ENCODE measurements around the gene ST14. TPM values are rescaled to one million over a fixed set of nuclear protein-coding genes. Genes with fewer than 3 reads are reported as not detected.

Gene ST14
- polyA plus RNA-seq, 1 donor (not counting 4 experiments of a cell fraction or from before 2014, with no cell fraction given) = 45.8 TPM

DNA sequence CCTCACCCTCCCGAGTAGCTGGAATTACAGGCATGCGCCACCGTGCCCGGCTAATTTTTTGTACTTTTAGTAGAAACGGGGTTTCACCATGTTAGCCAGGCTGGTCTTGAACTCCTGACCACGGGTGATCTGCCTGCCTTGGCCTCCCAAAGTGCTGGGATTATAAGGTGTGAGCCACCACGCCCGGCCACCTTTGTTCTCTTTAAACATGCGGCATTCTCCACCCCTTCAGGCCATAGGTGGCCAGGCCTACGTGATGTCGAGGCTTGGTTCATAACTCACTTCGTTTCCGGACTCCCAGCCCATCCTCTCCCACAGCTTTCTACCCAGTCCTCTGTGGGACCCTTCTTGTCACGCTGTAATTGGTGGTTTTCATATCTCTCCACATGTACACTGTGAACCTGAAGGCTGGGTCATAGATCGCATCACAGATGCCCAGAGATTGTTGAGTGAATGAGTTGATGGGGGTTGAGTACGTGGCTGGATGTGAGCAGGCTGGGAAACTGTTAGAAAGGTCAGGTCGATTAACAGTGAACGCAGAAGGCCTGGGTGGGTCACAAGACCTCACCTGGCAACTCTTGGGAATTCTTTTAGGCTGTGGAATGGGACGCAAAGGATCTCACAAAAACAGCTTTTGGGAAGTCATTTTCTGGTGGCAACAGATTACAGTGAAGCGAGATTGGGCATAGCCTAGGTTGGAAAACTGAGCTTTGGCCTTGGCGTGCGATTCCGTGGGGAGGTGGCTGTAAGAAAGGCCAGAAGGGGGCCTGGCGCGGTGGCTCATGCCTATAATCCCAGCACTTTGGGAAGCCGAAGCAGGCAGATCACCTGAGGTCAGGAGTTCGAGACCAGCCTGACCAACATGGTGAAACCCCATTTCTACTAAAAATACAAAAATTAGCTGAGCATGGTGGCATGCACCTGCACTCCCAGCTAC lies 44.5 kb downstream of the ST14 start:
- H3K79me2 ChIP-seq (ENCODE audit: control insufficient read depth, insufficient read depth, low read length) = no peaks in the 10 kb centered on the region
- no peaks in the 10 kb centered on the region for H3K9me1 ChIP-seq (ENCODE audit: control insufficient read depth, extremely low read depth, insufficient read depth, low read length)
- no peak overlapping the region for H3K9ac ChIP-seq (ENCODE audit: control insufficient read depth, extremely low read depth, insufficient read depth, low read length)
- H3K36me3 ChIP-seq (ENCODE audit: control insufficient read depth in 2 of 2, extremely low read depth in 1 of 2, insufficient read depth in 2 of 2, low read length in 2 of 2) = peaks cover 19 to 42% of the 10 kb centered on the region in 2 experiments
- H3K4me1 ChIP-seq (ENCODE audit: control insufficient read depth, extremely low read depth, insufficient read depth, low read length) = no peaks in the 10 kb centered on the region
- dilution Hi-C loops (cut with MboI; ENCODE audit: extremely low pct_ligation_motif_present, low sequenced_read_pairs) = no loop called here
- H3K27me3 ChIP-seq (ENCODE audit: control insufficient read depth, extremely low read depth, insufficient read depth, low read length) = no peaks in the 10 kb centered on the region
- no peak overlapping the region for H3K27ac ChIP-seq (ENCODE audit: control insufficient read depth, insufficient read depth, low read length)
- H3K4me3 ChIP-seq (ENCODE audit: control insufficient read depth in 2 of 3, extremely low read depth in 1 of 3, insufficient read depth in 2 of 3, low read depth in 1 of 3, low read length in 3 of 3) = no peak overlapping the region
- no peak overlapping the region for H2AFZ ChIP-seq (ENCODE audit: control insufficient read depth, low read length)
- FAIRE-seq = no peak
- H3K4me2 ChIP-seq (ENCODE audit: control insufficient read depth, extremely low read depth, insufficient read depth, low read depth, low read length) = no peak overlapping the region
- no peaks in the 10 kb centered on the region for H4K20me1 ChIP-seq (ENCODE audit: control insufficient read depth, extremely low read depth, insufficient read depth, low read length)
- no peak for DNase-seq (ENCODE audit: low read depth, low spot score)
- H3K9me3 ChIP-seq (ENCODE audit: control insufficient read depth, low read depth, low read length) = no peaks in the 10 kb centered on the region
- TF ChIP-seq, protein P1, sequence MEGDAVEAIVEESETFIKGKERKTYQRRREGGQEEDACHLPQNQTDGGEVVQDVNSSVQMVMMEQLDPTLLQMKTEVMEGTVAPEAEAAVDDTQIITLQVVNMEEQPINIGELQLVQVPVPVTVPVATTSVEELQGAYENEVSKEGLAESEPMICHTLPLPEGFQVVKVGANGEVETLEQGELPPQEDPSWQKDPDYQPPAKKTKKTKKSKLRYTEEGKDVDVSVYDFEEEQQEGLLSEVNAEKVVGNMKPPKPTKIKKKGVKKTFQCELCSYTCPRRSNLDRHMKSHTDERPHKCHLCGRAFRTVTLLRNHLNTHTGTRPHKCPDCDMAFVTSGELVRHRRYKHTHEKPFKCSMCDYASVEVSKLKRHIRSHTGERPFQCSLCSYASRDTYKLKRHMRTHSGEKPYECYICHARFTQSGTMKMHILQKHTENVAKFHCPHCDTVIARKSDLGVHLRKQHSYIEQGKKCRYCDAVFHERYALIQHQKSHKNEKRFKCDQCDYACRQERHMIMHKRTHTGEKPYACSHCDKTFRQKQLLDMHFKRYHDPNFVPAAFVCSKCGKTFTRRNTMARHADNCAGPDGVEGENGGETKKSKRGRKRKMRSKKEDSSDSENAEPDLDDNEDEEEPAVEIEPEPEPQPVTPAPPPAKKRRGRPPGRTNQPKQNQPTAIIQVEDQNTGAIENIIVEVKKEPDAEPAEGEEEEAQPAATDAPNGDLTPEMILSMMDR (optimal IDR thresholded peaks at IDR 0.05 in 1 of 3, IDR thresholded peaks at IDR 0.05 in 1 of 3, conservative IDR thresholded peaks at IDR 0.05 in 1 of 3; ENCODE audit: extremely low read depth in 1 of 3, insufficient read depth in 2 of 3, low read length in 3 of 3) = no peak
- TF ChIP-seq EZH2 (IDR thresholded peaks at IDR 0.05; ENCODE audit: low read length) = no peak

DNA sequence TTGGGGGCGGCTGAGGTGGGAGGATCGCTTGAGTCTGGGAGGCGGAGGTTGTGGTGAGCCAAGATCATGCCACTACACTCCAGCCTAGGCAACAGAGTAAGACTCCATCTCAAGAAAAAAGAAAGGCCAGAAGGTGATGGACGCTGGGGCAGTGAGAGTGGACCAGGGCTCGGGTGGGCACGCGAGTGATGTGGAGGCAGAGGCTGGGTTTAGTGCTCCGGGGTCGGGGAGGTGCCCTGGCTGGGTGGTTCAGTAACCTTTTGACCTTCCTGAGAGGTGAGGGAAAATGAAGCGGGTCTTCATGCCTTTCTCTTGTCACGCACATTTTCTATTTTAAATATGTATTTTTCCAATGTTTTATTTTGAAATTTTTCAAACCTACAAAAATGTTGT lies 45.1 kb downstream of the ST14 start:
- peaks cover 14 to 38% of the 10 kb centered on the region in 2 experiments for H3K36me3 ChIP-seq (ENCODE audit: control insufficient read depth in 2 of 2, extremely low read depth in 1 of 2, insufficient read depth in 2 of 2, low read length in 2 of 2)
- H3K9me1 ChIP-seq (ENCODE audit: control insufficient read depth, extremely low read depth, insufficient read depth, low read length) = no peaks in the 10 kb centered on the region
- H3K9ac ChIP-seq (ENCODE audit: control insufficient read depth, extremely low read depth, insufficient read depth, low read length) = no peak overlapping the region
- FAIRE-seq (no peak), DNase-seq (ENCODE audit: low read depth, low spot score) (no peak)
- H3K4me2 ChIP-seq (ENCODE audit: control insufficient read depth, extremely low read depth, insufficient read depth, low read depth, low read length) = no peak overlapping the region
- no peaks in the 10 kb centered on the region for H3K27me3 ChIP-seq (ENCODE audit: control insufficient read depth, extremely low read depth, insufficient read depth, low read length)
- H3K4me1 ChIP-seq (ENCODE audit: control insufficient read depth, extremely low read depth, insufficient read depth, low read length) = no peaks in the 10 kb centered on the region
- no peak for TF ChIP-seq EZH2 (IDR thresholded peaks at IDR 0.05; ENCODE audit: low read length)
- TF ChIP-seq, protein P1 (optimal IDR thresholded peaks at IDR 0.05 in 1 of 3, IDR thresholded peaks at IDR 0.05 in 1 of 3, conservative IDR thresholded peaks at IDR 0.05 in 1 of 3; ENCODE audit: extremely low read depth in 1 of 3, insufficient read depth in 2 of 3, low read length in 3 of 3) = no peak
- no peaks in the 10 kb centered on the region for H3K79me2 ChIP-seq (ENCODE audit: control insufficient read depth, insufficient read depth, low read length)
- no peak overlapping the region for H2AFZ ChIP-seq (ENCODE audit: control insufficient read depth, low read length)
- no peaks in the 10 kb centered on the region for H4K20me1 ChIP-seq (ENCODE audit: control insufficient read depth, extremely low read depth, insufficient read depth, low read length)
- H3K9me3 ChIP-seq (ENCODE audit: control insufficient read depth, low read depth, low read length) = no peaks in the 10 kb centered on the region
- dilution Hi-C loops (cut with MboI; ENCODE audit: extremely low pct_ligation_motif_present, low sequenced_read_pairs) = no loop called here
- no peak overlapping the region for H3K27ac ChIP-seq (ENCODE audit: control insufficient read depth, insufficient read depth, low read length)
- H3K4me3 ChIP-seq (ENCODE audit: control insufficient read depth in 2 of 3, extremely low read depth in 1 of 3, insufficient read depth in 2 of 3, low read depth in 1 of 3, low read length in 3 of 3) = no peak overlapping the region

All from keratinocyte (primary cell).